Prostate gland (tissue), 2 donors: ENCODE measurements around the gene SLCO4A1.

Experiments
- CTCF ChIP-seq, 4 experiments: fragments of 200-600 bp in 2 of 4; fragments of 450-650 bp in 2 of 4; sonication (generic) in 2 of 4; IDR thresholded peaks; 1 replicate in 3 of 4; 2 replicates in 1 of 4; pipeline ENCODE4 v1.5.1; 2016 to 2019; ENCODE audit warnings: antibody characterized with exemption in 4 of 4, mild to moderate bottlenecking in 2 of 4, moderate library complexity in 2 of 4
- POLR2AphosphoS5 ChIP-seq: sonication (generic); formaldehyde crosslinking; IDR thresholded peaks from one replicate; pipeline ENCODE4 v1.6.1; 2017; ENCODE audit warnings: antibody characterized with exemption

GRCh38 chr20:62674370-62674769 is 32.1 kb downstream of the SLCO4A1 start:
- TF ChIP-seq CTCF (IDR thresholded peaks at IDR 0.05) (no peak), POLR2AphosphoS5 (no peak)
